Measurements from ENCODE around the gene KLHL17.

DNA sequence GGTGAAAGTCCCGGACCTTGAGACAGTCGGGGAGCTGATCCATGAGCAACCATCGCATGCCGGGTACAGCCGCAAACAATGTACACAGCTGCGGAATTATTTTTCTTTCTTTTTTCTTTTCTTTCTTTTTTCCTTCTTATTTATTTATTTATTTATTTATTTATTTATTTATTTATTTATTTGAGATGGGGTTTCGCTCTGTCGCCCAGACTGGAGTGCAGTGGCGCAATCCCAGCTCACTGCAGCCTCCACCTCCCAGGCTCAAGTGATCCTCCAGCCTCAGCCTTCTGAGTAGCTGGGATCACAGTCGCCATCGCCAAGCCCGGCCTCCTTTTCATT lies 24.1 kb downstream of the KLHL17 start:
- TF ChIP-seq, protein P1, sequence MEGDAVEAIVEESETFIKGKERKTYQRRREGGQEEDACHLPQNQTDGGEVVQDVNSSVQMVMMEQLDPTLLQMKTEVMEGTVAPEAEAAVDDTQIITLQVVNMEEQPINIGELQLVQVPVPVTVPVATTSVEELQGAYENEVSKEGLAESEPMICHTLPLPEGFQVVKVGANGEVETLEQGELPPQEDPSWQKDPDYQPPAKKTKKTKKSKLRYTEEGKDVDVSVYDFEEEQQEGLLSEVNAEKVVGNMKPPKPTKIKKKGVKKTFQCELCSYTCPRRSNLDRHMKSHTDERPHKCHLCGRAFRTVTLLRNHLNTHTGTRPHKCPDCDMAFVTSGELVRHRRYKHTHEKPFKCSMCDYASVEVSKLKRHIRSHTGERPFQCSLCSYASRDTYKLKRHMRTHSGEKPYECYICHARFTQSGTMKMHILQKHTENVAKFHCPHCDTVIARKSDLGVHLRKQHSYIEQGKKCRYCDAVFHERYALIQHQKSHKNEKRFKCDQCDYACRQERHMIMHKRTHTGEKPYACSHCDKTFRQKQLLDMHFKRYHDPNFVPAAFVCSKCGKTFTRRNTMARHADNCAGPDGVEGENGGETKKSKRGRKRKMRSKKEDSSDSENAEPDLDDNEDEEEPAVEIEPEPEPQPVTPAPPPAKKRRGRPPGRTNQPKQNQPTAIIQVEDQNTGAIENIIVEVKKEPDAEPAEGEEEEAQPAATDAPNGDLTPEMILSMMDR (IDR thresholded peaks at IDR 0.05) = no peak
- TF ChIP-seq, protein P2, sequence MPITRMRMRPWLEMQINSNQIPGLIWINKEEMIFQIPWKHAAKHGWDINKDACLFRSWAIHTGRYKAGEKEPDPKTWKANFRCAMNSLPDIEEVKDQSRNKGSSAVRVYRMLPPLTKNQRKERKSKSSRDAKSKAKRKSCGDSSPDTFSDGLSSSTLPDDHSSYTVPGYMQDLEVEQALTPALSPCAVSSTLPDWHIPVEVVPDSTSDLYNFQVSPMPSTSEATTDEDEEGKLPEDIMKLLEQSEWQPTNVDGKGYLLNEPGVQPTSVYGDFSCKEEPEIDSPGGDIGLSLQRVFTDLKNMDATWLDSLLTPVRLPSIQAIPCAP (CRISPR knock-in tag; IDR thresholded peaks at IDR 0.05) = no peak
- TF ChIP-seq MYBL2 (CRISPR knock-in tag; IDR thresholded peaks at IDR 0.05) (no peak), JUN (CRISPR knock-in tag; IDR thresholded peaks at IDR 0.05) (no peak), CREB1 (CRISPR knock-in tag; IDR thresholded peaks at IDR 0.05) (no peak), SMAD4 (CRISPR knock-in tag; IDR thresholded peaks at IDR 0.05) (no peak), ZBTB21 (CRISPR knock-in tag; IDR thresholded peaks at IDR 0.05; ENCODE audit: borderline replicate concordance) (no peak), CBFB (CRISPR knock-in tag; IDR thresholded peaks at IDR 0.05; ENCODE audit: low read depth) (no peak), ZNF138 (CRISPR knock-in tag; conservative IDR thresholded peaks at IDR 0.05) (no peak), ETV6 (CRISPR knock-in tag; IDR thresholded peaks at IDR 0.05) (no peak)
- TF ChIP-seq, protein P3, sequence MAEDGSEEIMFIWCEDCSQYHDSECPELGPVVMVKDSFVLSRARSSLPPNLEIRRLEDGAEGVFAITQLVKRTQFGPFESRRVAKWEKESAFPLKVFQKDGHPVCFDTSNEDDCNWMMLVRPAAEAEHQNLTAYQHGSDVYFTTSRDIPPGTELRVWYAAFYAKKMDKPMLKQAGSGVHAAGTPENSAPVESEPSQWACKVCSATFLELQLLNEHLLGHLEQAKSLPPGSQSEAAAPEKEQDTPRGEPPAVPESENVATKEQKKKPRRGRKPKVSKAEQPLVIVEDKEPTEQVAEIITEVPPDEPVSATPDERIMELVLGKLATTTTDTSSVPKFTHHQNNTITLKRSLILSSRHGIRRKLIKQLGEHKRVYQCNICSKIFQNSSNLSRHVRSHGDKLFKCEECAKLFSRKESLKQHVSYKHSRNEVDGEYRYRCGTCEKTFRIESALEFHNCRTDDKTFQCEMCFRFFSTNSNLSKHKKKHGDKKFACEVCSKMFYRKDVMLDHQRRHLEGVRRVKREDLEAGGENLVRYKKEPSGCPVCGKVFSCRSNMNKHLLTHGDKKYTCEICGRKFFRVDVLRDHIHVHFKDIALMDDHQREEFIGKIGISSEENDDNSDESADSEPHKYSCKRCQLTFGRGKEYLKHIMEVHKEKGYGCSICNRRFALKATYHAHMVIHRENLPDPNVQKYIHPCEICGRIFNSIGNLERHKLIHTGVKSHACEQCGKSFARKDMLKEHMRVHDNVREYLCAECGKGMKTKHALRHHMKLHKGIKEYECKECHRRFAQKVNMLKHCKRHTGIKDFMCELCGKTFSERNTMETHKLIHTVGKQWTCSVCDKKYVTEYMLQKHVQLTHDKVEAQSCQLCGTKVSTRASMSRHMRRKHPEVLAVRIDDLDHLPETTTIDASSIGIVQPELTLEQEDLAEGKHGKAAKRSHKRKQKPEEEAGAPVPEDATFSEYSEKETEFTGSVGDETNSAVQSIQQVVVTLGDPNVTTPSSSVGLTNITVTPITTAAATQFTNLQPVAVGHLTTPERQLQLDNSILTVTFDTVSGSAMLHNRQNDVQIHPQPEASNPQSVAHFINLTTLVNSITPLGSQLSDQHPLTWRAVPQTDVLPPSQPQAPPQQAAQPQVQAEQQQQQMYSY (CRISPR knock-in tag; IDR thresholded peaks at IDR 0.05) = no peak
- TF ChIP-seq, protein P4, sequence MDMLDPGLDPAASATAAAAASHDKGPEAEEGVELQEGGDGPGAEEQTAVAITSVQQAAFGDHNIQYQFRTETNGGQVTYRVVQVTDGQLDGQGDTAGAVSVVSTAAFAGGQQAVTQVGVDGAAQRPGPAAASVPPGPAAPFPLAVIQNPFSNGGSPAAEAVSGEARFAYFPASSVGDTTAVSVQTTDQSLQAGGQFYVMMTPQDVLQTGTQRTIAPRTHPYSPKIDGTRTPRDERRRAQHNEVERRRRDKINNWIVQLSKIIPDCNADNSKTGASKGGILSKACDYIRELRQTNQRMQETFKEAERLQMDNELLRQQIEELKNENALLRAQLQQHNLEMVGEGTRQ (CRISPR knock-in tag; IDR thresholded peaks at IDR 0.05) = no peak
- TF ChIP-seq, protein P5, sequence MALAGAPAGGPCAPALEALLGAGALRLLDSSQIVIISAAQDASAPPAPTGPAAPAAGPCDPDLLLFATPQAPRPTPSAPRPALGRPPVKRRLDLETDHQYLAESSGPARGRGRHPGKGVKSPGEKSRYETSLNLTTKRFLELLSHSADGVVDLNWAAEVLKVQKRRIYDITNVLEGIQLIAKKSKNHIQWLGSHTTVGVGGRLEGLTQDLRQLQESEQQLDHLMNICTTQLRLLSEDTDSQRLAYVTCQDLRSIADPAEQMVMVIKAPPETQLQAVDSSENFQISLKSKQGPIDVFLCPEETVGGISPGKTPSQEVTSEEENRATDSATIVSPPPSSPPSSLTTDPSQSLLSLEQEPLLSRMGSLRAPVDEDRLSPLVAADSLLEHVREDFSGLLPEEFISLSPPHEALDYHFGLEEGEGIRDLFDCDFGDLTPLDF (CRISPR knock-in tag; IDR thresholded peaks at IDR 0.05) = no peak
- TF ChIP-seq, protein P6, sequence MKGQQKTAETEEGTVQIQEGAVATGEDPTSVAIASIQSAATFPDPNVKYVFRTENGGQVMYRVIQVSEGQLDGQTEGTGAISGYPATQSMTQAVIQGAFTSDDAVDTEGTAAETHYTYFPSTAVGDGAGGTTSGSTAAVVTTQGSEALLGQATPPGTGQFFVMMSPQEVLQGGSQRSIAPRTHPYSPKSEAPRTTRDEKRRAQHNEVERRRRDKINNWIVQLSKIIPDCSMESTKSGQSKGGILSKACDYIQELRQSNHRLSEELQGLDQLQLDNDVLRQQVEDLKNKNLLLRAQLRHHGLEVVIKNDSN (CRISPR knock-in tag; IDR thresholded peaks at IDR 0.05) = no peak
